ENCODE measurements around the gene LRRC43.

LRRC43 gene

DNA sequence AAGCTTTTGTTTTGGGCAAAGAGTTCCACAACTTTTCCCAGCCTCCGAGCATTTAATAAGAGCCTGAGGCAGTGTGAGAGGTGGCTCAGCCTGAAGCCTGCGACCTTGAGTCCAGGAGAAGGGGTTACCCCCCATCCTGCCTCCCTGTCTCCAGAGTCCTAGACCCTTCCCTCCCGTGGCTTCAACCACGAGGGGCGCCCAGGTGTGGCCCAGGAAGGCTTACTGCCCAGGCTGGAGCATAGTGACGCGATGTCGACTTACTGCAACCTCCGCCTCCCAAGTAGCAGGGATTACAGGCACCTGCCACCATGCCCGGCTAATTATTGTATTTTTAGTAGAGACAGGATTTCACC, 641 bp downstream of the LRRC43 start:
- TF ChIP-seq, protein P1, sequence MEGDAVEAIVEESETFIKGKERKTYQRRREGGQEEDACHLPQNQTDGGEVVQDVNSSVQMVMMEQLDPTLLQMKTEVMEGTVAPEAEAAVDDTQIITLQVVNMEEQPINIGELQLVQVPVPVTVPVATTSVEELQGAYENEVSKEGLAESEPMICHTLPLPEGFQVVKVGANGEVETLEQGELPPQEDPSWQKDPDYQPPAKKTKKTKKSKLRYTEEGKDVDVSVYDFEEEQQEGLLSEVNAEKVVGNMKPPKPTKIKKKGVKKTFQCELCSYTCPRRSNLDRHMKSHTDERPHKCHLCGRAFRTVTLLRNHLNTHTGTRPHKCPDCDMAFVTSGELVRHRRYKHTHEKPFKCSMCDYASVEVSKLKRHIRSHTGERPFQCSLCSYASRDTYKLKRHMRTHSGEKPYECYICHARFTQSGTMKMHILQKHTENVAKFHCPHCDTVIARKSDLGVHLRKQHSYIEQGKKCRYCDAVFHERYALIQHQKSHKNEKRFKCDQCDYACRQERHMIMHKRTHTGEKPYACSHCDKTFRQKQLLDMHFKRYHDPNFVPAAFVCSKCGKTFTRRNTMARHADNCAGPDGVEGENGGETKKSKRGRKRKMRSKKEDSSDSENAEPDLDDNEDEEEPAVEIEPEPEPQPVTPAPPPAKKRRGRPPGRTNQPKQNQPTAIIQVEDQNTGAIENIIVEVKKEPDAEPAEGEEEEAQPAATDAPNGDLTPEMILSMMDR (IDR thresholded peaks at IDR 0.05; ENCODE audit: low read depth, low read length, missing control alignments) = no peak
- peak overlapping the region; percentile 42 for H3K4me3 ChIP-seq (replicated peaks; ENCODE audit: low read depth, low read length)
- no peak for DNase-seq (ENCODE audit: extremely low read depth, low read depth)

DNA sequence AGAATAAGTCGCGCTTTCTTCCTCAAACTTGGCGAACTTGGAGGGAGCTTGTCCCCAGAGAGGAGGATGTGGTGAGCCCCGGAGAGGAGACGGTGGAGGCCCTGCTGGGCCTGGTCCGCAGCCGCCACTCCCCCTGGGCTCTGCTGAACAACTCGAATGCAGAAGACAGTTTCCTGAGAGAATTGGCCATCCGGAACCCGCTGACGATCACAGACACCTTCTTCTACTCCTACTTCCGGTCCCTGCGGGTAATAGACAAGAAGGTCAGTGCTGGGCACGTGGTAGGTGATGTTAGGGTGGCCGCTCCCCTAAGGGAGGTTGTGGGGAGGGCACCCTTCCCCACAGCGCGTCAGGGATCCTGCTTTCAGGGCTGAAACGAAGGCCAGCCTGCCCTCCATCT, 1.6 kb downstream of the LRRC43 start:
- DNase-seq (ENCODE audit: extremely low read depth, low read depth) = no peak
- H3K4me3 ChIP-seq (replicated peaks; ENCODE audit: low read depth, low read length) = no peak overlapping the region
- TF ChIP-seq, protein P1 (IDR thresholded peaks at IDR 0.05; ENCODE audit: low read depth, low read length, missing control alignments) = no peak

DNA sequence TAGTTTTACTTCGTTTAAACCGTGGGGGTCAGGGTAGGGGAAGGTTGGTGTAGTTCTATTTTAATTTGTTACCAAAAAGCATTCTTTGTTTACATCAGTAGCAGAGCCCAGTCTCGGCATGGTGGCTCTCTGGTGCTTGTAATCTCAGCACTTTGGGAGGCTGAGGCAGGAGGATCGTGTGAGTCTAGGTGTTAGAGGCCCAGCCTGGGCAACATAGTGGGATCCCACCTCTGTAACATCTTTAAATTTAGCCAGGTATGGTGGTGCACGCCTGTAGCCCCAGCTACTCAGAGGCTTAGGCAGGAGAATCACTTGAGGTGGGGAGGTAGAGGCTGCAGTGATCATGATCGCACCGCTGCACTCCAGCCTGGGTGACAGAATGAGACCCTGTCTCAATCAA, 2.2 kb downstream of the LRRC43 start:
- no peak for DNase-seq (ENCODE audit: extremely low read depth, low read depth)
- TF ChIP-seq, protein P1 (IDR thresholded peaks at IDR 0.05; ENCODE audit: low read depth, low read length, missing control alignments) = no peak
- H3K4me3 ChIP-seq (replicated peaks; ENCODE audit: low read depth, low read length) = no peak overlapping the region

DNA sequence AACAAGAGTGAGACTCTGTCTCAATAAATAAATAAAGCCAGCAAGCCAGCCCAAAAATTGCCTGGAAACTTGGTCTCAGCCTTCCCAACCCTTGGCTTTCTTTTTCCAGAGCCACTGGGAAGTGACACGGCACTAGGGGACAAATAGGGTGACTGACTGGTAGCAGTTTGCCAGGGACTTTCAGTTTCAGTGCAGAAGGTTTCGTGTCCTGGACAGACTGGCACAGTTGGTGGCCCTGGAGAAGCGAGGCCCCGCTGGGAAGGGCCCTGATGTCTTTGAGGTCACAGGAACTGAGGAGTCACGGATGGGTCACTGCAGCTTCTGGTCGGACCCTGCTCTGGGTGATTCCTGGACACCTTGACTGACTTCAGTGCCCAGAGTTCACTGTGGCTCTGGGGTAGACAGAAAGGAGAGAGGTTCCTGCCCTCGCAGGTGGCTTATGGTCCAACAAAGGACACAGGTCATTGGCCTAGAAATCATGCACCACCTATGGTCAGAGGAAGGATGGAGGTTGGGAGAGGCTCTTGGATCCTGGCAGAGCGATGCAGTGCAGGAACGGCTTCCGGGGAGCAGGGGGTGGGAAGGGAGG, 2.7 kb downstream of the LRRC43 start:
- no peak overlapping the region for H3K4me3 ChIP-seq (replicated peaks; ENCODE audit: low read depth, low read length)
- DNase-seq (ENCODE audit: extremely low read depth, low read depth) = no peak
- TF ChIP-seq, protein P1 (IDR thresholded peaks at IDR 0.05; ENCODE audit: low read depth, low read length, missing control alignments) = no peak

DNA sequence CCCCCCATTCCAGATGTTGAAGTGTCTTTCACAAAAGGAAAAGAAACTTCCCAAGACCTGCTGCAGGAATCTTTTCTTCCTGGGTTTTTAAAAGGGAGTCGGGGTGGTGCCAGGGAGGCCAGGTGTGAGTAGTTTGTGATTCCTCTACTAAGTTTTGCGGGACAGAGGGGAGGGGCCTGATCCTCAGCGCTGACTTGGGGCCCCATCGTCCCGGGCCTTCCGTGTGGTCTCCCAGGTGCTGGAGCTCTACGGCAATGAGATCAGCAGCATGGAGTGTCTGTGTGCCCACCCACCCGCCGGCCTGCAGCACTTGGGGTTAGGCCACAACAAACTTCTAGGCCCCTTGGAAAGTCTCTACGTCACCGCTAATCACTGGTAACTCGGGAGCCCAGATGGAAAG, 4.5 kb downstream of the LRRC43 start:
- TF ChIP-seq, protein P1 (IDR thresholded peaks at IDR 0.05; ENCODE audit: low read depth, low read length, missing control alignments) = no peak
- no peak overlapping the region for H3K4me3 ChIP-seq (replicated peaks; ENCODE audit: low read depth, low read length)
- no peak for DNase-seq (ENCODE audit: extremely low read depth, low read depth)

DNA sequence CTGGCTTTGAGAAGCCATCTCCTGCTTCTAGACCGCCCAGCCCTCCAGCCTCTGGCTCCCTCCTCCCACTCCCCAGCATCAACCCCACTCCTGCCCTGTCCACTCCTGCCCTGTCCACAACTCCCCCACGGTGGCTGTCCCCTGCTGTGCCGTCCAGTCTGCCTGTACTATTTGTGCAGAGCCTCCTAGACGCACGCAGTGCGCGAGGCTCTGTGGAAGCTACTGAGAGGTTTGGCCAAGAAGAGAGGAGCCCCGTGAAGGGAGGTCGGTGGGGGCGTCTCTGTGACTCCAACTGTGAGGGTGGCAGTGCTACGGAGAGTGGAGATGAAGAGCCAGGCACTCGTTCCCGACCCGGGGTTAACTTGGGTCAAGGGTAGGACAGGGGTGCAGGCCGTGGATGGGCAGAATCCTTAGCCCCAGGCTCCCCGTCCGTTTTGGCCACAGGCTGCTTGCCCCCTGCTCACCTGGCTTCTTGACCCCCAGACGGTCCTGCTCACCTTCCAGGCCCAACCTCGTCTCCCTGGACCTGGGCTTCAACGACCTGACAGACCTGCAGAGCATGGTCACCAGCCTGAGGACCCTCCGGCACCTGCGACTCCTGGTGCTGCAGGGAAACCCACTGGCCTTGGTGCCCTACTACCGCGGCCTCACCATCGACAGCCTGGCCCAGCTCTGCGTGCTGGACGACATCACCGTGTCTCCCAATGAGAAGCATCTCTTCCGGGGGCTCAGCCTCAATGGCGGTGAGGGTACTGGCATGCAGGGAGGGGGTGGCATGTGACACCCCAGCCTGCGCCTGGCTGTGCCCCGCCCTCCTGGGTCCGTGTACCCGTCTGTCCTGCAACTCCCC, 6.9 kb downstream of the LRRC43 start:
- no peak for DNase-seq (ENCODE audit: extremely low read depth, low read depth)
- TF ChIP-seq, protein P1 (IDR thresholded peaks at IDR 0.05; ENCODE audit: low read depth, low read length, missing control alignments) = no peak
- H3K4me3 ChIP-seq (replicated peaks; ENCODE audit: low read depth, low read length) = no peak overlapping the region

Data from HFF-Myc (cell line).